Measurements from ENCODE around the gene CADPS2.

DNA sequence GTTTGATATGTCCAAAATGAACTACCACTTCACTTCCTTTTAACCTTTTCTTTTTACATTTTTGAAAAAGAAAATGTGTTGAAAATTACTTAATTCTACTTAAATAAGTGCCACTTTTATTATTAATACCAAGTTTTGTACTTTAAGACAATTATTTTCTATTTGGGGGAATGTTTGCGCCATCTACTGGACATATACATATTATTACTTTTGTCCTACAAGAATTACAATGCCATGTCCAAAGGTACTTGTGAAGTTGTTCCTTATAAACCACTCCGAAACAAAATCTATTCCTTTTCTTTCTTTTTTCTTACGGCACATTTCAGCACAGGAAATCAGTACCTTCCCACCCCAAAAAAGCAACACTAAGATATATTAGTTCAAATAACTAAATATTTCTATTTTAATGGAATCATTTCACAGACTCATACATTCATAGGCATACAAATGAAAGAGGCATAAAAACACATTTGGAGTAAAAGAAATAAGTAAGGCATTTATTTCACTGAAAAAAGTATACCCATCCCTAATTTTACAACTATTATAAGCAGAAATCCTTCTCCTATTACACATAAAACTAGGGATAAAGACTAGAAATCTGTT lies 357.3 kb downstream of the CADPS2 start:
- TF ChIP-seq EP300 (IDR thresholded peaks at IDR 0.05) (no peak), CTCF (IDR thresholded peaks at IDR 0.05) (peak; percentile 33 to 55 (median 41)), POLR2A (IDR thresholded peaks at IDR 0.05; ENCODE audit: low read depth) (no peak)
